Mesodermal cell (in vitro differentiated cells): ENCODE results near the gene PRR15L.

Source experiments
- H3K27ac ChIP-seq: 2 replicates; pipeline ENCODE4 v1.7.0; 2013; ENCODE audit warnings: mild to moderate bottlenecking, low read depth, low read length, moderate library complexity; ENCODE audit not compliant: severe bottlenecking
- H3K36me3 ChIP-seq: 2 replicates; pipeline ENCODE4 v1.7.1; 2013; ENCODE audit warnings: mild to moderate bottlenecking, low read length, moderate library complexity; ENCODE audit not compliant: control insufficient read depth, insufficient read depth
- H3K4me1 ChIP-seq: one replicate; pipeline ENCODE4 v1.7.1; 2013; ENCODE audit warnings: mild to moderate bottlenecking, low read length; ENCODE audit not compliant: insufficient read depth, control insufficient read depth, poor library complexity, severe bottlenecking
- H3K4me3 ChIP-seq: 2 replicates; pipeline ENCODE4 v1.7.0; 2013; ENCODE audit warnings: low read length, control low read depth, mild to moderate bottlenecking; ENCODE audit not compliant: insufficient read depth, poor library complexity, severe bottlenecking; ENCODE audit errors: extremely low read depth
- H3K9me3 ChIP-seq: 2 replicates; pipeline ENCODE4 v1.7.1; 2013; ENCODE audit warnings: mild to moderate bottlenecking, low read length, moderate library complexity; ENCODE audit not compliant: control insufficient read depth
- WGBS, 2 experiments: methylation state at CpG; one replicate each; pipeline ENCODE4 v1.1.5; 2013; ENCODE audit warnings: missing lambda C conversion rate in 2 of 2; ENCODE audit not compliant: insufficient coverage in 2 of 2; 5-methylcytosine and 5-hydroxymethylcytosine counted together

PRR15L gene

GRCh38 chr17:47961406-47961805 lies 3.7 kb upstream of the PRR15L start:
- WGBS, 2 experiments: 89 to 93% methylated on average over 4 to 5 of the region's 6 CpGs
- Histone ChIP-seq H3K27ac (no peak overlapping the region), H3K9me3 (no peaks in the 10 kb centered on the region), H3K36me3 (no peaks in the 10 kb centered on the region), H3K4me3 (no peak overlapping the region), H3K4me1 (no peaks in the 10 kb centered on the region)

GRCh38 chr17:47959825-47960655 lies 2.4 kb upstream of the PRR15L start:
- H3K36me3 ChIP-seq: no peaks in the 10 kb centered on the region
- no peak overlapping the region for H3K27ac ChIP-seq
- H3K4me1 ChIP-seq: no peaks in the 10 kb centered on the region
- no peak overlapping the region for H3K4me3 ChIP-seq
- 78 to 90% methylated on average over 5 to 6 of the region's 8 CpGs for WGBS, 2 experiments
- no peaks in the 10 kb centered on the region for H3K9me3 ChIP-seq

GRCh38 chr17:47956791-47957590 lies 692 bp downstream of the PRR15L start:
- Histone ChIP-seq H3K36me3 (no peaks in the 10 kb centered on the region), H3K4me3 (no peak overlapping the region), H3K9me3 (no peaks in the 10 kb centered on the region), H3K4me1 (no peaks in the 10 kb centered on the region), H3K27ac (no peak overlapping the region)
- 66 to 73% methylated on average over 3 of the region's 4 CpGs for WGBS, 2 experiments

- no peaks in the 10 kb centered on the region for H3K9me3 ChIP-seq
- 78 to 83% methylated on average over 5 to 7 of the region's 7 CpGs for WGBS, 2 experiments
- H3K4me1 ChIP-seq: no peaks in the 10 kb centered on the region
- H3K36me3 ChIP-seq: no peaks in the 10 kb centered on the region
- no peak overlapping the region for H3K27ac ChIP-seq
- H3K4me3 ChIP-seq: no peak overlapping the region
These were observed 1.9 kb downstream of the PRR15L start for GRCh38 chr17:47955497-47956461.

GRCh38 chr17:47953909-47954308 lies 3.8 kb downstream of the PRR15L start:
- Histone ChIP-seq H3K4me1 (peaks cover 4% of the 10 kb centered on the region), H3K27ac (no peak overlapping the region), H3K4me3 (no peak overlapping the region), H3K9me3 (no peaks in the 10 kb centered on the region), H3K36me3 (no peaks in the 10 kb centered on the region)

- Histone ChIP-seq H3K9me3 (no peaks in the 10 kb centered on the region), H3K4me3 (no peak overlapping the region), H3K36me3 (no peaks in the 10 kb centered on the region), H3K4me1 (peaks cover 4% of the 10 kb centered on the region), H3K27ac (no peak overlapping the region)
- 95 to 96% methylated on average over 8 to 9 of the region's 12 CpGs for WGBS, 2 experiments
These were observed 5.3 kb downstream of the PRR15L start for GRCh38 chr17:47952171-47953021.

- H3K27ac ChIP-seq: no peak overlapping the region
- H3K4me1 ChIP-seq: peaks cover 4% of the 10 kb centered on the region
- H3K9me3 ChIP-seq: no peaks in the 10 kb centered on the region
- H3K36me3 ChIP-seq: no peaks in the 10 kb centered on the region
- H3K4me3 ChIP-seq: no peak overlapping the region
- 85 to 90% methylated on average over 2 of the region's 4 CpGs for WGBS, 2 experiments
These were observed 7.2 kb downstream of the PRR15L start for GRCh38 chr17:47950448-47950847.

GRCh38 chr17:47949946-47950345 lies 7.7 kb downstream of the PRR15L start:
- Histone ChIP-seq H3K27ac (no peak overlapping the region), H3K9me3 (no peaks in the 10 kb centered on the region), H3K4me1 (peaks cover 4% of the 10 kb centered on the region), H3K4me3 (no peak overlapping the region), H3K36me3 (no peaks in the 10 kb centered on the region)
- WGBS, 2 experiments: 80 to 88% methylated on average over 1 to 3 of the region's 3 CpGs

GRCh38 chr17:47949197-47949759 lies 8.4 kb downstream of the PRR15L start:
- H3K36me3 ChIP-seq: no peaks in the 10 kb centered on the region
- 5 to 6% methylated on average over 20 of the region's 22 CpGs for WGBS, 2 experiments
- H3K27ac ChIP-seq: no peak overlapping the region
- H3K4me1 ChIP-seq: peaks cover 4% of the 10 kb centered on the region
- no peaks in the 10 kb centered on the region for H3K9me3 ChIP-seq
- H3K4me3 ChIP-seq: no peak overlapping the region
